Hematopoietic multipotent progenitor cell treated with erythropoietin and hydrocortisone succinate and interleukin-3 and kit ligand, for 17 days (in vitro differentiated cells): ENCODE measurements around the gene ANGPT4.
"Not testable (repeated sequence)": the region's sequence is repeated elsewhere in the genome, so short reads cannot be mapped to it uniquely, and the experiment has no call there.

Experiments
- DNase-seq: peaks from one replicate; pipeline ENCODE4 v3.0.0-alpha.2; 2015; ENCODE audit warnings: low spot score

Gene ANGPT4

DNA sequence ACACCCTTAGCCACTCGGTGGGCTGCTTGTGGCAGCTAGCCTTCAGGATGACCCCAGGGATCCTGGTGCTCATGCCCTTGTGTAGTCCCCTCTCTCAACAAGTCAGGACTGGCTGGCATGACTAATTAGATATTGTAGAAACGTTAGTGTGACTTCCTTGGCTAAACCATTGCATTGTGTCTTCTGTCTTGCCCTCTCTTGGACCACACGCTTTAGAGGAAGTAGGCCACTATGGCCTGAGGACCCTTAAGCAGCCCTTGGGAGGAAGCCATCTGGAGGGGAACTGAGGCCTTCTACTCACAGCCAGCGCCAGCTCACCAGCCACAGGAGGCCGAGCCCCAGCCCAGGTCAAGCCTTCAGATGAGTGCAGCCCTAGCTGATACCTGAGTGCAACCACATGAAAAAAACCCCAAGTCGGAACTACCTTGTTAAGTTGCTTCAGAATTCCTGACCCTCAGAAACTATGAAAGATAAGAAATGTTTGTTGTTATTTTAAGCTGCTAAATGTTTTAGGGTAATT lies 10.1 kb downstream of the ANGPT4 start:
- no peak for DNase-seq

DNA sequence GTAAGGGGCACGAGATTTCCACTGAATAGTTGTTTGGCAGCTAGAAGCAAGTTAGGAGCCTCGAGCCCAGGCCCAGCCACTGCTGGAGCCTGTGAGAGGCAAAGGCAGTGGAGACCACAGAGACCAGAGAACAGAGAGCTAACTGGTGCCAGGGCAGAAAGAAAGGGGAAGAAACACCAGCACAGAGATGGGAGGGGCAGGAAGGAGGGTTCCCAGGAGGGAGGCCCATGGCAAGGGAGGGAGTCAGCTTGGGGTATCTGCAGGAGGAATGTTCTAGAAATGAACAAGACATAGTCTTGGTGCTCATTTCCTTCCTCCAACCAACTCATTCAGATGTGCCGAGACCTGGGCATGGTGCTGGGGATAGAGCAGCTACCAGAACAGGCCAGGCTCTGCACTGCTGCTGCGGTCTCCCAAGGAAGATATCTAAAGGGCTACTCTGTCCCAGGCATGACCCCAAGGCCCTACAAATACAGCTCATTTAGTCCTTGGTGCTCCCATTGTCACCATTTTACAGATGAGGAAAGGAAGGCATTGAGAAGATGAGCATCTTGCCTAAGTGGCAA lies 10.7 kb downstream of the ANGPT4 start:
- DNase-seq, result no peak

DNA sequence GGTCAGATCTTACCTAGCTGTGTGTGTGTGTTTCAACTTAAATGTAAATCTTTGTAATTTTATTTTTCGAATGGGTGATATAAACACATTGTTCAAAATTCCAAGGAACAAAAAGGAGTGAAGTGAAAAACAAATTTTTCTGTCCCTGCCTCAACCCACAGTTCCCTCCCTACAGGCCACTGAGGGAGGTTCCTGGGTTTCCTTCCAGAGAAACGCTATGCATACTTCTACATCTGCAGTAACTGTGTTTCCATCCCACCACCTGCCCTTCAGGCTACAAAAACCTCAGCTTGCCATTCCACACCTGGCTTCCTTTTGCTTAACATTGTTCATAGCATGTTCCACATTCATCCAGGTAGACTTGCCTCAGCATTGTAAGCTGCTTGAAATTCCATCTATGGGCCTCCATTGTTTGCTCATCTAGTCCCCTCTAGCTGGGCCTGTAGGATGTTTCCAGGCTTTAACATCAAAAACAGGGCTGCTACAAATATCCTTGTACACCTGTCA lies 12.0 kb downstream of the ANGPT4 start:
- DNase-seq, result no peak

DNA sequence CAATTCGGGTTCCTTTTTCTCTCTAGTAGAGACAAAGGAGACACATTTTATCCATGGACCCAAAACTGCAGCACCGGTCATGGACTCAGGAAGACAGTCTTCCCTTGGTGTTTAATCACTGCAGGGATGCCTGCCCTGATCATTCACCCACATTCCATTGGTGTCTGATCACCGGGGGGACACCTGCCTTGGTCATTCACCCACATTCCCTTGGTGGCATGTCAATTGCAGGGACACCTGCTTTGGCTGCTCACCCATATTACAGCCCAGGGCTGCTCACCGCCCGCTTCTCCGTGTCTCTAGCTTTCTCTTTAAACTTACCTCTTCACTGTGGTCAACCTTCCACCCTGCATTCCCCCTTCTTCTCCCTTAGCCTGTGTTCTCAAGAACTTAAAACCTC lies 18.7 kb downstream of the ANGPT4 start:
- not testable (repeated sequence) for DNase-seq

DNA sequence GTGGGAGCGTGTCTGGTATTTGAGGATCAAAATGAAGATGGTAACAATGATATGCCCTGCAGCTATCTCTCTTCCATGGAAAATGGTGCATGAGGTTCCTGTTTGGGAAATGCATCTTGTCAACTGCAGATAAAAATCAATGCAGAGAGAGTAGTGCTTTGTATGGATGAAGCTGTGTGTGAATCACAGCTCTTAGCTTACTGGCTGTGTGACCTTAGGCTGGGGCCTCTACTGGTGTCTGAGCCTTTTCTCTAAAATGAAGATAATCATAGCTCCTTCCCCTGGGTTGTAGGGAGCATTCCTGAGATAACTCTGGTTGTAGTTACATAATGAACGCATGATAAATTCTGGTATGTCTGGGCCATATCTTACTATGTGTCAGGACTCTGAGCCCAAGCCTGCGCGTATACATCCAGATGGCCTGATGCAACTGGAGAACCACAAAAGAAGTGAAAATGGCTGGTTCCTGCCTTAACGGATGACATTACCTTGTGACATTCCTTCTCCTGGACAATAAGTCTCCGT lies 19.6 kb downstream of the ANGPT4 start:
- DNase-seq, result no peak

DNA sequence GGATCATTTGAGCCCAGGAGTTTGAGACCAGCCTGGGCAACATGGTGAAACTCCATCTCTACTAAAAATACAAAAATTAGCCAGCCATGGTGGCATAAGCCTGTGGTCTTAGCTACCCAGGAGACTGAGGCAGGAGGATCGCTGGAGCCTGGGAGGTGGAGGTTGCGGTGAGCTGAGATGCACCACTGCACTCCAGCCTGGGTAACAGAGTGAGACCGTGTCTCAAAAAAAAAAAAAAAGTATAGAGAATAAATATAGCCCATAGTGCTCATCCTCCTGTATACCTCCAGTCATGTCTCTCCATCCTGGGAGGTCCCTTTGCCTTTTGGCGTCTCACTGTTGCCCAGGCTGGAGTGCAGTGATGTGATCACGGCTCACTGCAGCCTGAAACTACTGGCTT lies 23.8 kb downstream of the ANGPT4 start:
- not testable (repeated sequence) for DNase-seq

DNA sequence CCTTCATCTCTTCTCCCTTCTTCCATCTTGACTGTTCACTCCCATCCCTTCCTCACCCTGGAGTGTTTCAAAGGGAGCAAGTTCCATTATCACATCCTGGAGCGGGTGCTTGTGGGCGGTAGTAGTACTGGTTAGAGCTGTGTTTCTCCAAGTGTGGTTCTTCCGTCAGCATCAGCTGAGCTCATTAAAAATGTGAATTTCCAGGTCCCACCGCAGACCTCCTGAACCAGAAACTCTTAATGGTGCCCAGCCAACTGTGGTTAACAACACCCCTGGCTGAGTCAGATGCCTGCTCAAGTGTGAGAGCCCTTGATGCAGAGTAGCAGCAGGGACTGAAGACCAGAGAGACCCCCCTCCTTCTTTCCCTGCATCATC lies 24.4 kb downstream of the ANGPT4 start:
- no peak for DNase-seq

DNA sequence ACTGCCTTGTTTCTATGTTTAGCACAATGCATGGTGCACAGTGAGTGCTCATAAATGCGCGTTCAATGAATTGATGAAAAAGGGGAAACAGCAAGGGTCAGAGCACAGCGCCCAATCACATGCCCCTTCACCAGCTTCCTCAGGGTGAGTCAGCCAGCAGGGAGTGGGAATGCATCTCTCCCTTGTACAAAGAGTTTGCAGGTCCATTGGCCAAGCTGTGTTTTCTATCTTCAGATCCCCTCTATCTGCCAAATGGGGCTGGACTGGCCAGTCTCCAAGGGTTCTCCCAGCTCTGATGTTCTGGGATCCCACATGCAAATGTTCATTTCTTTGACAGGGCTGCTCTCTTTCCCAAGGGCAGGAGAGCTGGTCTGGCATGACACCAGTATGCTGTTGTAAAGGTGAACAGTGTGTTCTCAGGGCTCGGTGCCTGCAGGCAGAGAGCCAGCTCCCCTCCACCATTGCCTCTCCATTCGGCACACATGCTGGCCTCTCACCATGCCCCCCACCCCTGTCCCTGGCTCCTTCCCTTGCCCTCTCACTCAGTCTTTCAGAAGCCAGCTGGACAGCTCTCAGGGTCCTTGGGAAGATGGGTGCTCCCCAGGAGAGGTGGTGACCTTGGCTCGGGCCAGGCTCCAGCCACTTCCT lies 25.0 kb downstream of the ANGPT4 start:
- DNase-seq, result no peak

DNA sequence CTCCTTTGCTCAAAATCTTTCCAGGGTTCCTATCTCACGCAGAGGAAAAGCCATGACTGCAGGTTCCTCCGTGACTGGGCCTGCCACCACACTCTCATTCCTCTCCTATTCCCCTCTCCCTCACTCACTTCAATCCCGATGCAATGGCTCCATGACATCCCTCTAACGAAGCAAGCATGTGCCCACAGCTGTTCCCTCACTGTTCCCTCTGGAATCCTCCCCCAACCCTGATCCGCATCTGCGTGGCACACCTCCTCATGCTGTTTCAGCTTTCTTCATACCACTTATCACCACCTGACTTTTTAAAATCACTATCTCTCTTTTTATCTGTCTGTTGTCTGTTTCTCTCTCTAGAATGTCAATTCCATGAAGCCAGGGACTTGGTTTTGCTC lies 25.5 kb downstream of the ANGPT4 start:
- DNase-seq, result no peak

DNA sequence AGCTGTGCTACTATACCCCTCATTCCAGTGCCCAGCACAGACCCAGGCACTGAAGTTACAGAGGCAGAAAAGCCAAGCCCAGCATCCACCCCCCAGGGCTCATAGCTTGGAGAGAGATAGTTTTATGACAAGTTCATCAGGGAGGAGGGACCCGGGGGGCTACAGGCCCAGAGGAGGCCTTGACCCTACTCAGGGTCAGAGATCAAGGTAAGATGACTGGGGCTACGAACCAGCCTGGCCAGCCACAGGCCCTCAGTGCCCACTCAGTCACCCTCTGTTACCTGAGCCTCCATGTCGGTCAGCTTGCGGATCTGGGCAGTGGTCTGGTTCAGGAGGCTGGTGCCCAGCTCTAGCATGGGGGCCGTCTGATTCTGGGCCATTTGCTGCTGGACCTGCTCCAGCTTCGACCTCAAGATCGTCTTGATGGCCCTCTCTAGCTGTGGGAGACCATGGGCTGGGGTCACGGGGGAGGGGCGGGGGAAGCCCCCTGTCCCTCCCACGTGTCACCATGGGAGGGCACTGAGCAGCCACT lies 26.1 kb downstream of the ANGPT4 start:
- no peak for DNase-seq

DNA sequence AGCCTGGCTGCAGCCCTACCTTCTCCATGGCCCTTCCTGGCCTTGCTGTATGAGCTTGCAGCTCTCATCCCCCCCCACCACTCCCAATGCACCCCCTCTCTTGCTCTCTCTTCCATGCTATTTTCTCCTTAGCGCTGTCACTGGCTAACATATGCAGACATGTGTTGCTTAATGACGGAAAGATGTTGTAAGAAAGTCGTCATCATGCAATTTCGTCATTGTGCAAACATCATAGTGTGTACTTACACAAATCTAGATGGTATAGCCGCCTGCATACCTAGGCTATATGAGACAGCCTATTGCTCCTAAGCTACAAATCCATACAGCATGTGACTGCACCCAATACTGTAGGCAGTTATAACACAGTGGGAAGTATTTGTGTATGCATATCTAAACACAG lies 27.0 kb downstream of the ANGPT4 start:
- no peak for DNase-seq

DNA sequence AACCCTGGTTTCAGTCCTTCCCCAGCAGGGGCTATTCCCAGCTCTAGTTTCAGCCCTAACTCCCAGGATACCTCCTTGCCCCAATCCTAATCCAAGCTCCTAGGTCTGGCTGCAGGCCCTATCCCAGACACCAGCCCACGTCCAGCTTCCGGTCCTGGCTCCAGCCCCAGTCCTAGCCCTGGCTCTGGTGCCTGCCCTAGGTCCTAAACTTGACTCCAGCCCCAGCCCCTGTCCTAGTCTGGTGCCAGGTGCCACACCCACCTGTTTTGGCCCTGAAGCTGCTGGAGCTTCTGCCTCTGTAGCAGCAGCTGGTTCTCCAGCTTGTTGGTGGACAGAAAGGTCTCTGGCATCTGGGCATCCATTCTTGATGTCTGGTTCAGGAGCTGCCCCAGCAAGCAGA lies 28.1 kb downstream of the ANGPT4 start:
- DNase-seq, result no peak

DNA sequence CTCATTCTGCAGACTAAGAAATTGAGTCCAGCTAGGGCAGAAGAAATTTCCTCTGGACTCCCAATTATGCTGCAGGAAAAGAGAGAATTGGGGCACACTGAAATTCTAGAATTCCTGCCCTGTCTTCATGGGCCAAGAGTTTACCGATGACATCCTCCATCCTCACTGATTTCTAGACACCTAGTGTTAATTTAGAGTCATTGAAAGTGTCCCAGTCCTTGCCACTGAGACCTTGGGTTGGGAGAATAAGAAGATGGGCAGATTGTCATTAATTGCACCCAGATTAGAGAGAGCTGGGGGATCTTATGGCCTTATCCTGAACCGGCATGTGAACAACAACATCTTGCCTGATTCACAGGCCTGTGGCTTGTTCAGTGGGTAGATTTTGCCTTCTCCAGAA lies 29.0 kb downstream of the ANGPT4 start:
- DNase-seq, result no peak

DNA sequence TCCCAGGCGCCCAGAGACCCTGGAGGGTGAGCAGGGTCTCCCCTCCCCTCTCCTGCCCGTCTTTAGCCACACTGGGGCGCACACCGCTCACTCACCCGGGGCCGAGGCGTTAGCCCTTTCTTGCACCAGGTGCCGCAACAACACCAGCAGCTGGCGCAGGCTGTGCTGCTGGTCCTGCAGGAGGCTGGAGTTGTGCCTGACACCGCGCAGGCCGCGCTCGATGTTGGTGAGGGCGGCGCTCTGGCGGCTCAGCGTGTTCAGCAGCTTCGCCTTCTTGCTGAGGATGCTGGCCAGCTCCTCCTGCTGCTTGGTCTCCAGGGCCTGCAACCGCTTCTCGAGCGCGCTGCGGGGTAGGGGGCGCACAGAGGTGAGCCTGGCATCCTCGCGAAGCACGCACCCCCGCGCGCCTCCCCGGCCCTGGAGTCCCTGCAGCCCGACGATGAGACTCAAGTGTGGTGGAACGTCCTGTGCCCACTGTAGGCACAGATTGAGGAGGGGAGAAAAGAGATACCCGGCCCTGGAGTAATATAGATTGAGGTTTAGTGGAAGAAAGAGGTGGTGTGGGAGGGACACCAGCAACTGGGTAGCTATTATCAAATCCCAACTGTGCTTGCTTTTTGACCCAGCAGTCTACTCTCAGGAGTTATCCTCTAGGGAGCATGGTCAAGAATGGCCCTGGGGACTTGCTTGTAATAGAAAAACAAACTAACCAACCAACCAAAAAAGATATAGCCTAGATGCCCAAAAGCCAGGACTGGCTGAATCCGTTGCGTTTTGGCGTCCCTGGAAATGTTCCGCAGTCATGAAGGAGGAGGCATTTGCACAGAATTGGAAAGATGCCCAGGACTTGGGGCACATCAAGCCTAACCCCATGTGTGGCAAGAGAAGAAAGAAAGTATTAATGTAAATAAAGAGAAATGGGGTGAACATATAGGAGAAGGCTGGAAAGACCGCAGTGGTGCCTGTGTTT lies 30.9 kb downstream of the ANGPT4 start:
- no peak for DNase-seq

DNA sequence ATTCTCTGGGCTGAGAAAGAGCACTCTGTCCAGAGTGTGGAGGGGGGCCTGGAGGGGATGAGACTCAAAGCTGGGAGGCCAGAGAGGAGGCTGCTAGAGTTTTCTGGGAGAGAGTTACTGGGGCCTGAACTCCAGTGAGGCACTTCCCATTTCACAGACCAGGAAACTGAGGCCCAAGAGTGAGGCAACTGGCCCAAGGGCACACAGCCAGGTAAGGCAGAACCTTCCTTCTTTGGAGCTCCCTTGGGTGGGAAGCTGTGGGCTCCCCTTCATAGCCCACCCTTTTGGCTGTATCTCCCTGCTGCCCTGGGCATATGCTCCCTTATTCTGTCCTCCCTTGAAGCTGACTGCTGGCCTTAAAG lies 34.4 kb downstream of the ANGPT4 start:
- no peak for DNase-seq

DNA sequence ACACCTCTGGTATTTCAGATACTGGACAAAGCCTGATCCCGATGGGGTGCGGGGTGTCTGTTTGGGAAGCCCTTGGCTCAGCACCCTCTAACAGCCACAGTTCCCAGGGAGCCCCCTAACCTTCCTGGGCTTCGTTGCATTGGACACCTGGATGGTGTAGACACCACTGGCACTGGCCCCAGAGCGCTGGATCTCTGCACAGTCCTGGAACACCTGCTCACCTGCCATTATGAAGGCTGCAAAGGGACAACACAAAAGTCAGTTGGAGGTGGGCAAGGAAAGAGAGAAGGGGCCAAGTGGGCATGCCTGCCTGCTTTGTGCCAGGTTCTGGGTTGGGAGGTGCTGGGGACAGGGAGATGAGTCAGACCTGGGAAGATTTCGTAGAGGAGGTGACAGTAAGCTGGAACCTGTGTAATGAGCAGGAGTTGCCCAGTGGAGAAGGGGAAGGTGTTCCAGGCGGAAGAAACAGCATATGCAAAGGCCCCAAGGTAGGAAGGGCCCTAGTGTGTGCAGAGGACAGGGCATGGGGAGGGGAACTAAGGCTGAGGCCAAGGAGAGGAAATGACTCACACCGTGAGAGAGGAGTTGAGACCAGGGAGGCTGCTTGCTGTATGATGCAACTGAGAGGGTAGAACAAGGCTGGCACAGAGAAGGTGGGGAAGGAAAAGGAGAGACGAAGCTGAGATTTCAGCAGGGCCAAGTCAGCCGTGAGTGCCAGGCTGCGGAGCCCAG lies 34.9 kb downstream of the ANGPT4 start:
- no peak for DNase-seq

DNA sequence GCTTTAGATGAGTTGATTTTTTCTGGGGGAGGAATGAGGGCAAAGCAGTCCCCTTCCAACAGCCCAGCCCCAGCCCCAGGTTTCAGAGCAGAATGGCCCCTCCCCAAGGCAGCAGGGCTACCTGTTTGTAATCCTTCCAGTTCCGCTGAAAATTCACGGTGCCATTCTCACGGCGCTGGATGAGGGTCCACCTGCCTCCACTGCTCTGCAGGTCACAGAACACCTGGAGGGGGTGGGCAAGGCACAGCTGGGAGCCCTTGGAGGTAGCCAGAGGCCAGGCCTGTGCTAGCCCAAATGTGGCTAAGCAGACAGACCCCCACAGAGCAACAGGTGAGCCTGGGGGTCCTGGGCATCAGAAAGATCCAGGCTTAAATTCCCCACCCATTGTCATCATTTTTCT lies 36.5 kb downstream of the ANGPT4 start:
- DNase-seq, result no peak

DNA sequence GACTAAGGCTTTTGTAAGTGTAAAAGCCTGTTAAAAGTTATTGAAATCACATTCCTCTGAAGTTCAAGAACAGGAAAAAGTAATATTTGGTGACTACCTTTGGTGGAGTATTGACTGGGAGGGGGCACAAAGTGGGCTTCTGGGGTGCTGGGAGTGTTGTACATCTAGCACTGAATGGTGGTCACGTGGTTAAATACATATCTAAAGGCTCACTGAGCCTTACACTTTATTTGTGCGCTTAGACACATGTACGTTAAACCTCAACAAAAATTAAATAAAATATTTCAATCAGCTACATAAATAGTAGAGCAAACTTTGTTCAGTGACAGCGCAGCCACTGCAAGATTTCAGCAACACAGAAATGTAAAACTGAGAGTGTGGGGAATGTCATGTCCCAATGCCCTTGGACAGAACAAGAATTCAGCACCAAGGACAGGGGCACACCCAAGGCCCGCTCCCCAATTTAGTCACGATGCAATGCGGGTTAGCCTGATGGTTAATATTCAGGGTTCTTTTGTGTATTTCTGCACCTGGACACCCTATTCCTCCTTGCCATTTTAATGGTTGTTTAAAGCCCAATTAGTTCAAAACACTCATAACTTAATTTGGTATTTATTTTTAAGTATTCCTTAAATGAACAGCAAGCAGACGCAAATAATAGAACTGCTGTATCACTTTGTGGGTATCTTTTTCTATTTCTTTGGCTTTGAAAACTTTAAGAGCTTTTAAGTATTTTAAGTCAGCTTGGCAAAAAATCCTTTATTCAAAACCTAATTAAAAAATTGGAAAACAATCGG lies 37.4 kb downstream of the ANGPT4 start:
- no peak for DNase-seq

DNA sequence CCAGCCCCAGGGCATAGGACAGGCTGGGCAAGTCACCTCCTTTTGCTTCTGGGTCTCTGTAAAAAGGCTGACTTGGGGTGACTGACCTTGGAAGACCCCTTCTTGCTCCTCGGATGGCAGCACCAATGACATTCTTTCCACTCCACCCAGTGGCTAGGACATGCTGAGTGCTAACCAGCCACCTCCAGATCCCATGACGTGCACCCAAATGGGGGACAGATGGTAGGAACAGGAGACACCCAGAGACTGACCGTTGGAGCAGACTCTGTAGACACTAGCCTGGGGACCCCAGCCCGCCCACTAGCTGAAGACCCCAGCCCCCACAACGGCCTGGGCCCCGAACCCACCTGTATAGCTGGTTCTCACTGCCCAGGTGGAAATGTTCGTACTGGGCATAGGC lies 38.3 kb downstream of the ANGPT4 start:
- DNase-seq, result no peak

DNA sequence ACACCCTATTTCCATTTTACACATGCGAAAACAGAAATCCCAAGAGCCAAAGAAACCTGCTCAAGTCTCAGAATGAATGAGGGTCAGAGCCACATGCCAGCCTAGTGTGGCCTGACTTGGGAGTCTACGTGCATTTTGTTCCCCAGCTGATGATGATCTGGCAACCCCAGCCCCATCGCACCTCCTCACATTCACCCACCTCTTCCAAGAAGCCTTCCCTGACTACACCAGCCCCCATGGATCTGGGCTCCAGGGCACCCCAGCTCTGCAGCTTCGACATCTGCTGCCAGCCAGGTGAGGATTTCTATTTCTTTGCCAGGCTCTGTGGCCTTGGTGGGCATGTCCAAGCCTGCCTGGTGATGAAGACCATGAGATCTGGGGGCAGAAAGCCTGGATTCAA lies 41.0 kb downstream of the ANGPT4 start:
- DNase-seq, result no peak
